ENCODE data around the gene DAB1.

- TF ChIP-seq USF2 (IDR thresholded peaks at IDR 0.05; ENCODE audit: low read length) = no peak
- TF ChIP-seq BRCA1 (IDR thresholded peaks at IDR 0.05; ENCODE audit: low read depth, low read length) = no peak
- TF ChIP-seq EZH2 (IDR thresholded peaks at IDR 0.05; ENCODE audit: low read depth, low read length, severe bottlenecking) = no peak
- TF ChIP-seq POLR2AphosphoS5 (IDR thresholded peaks at IDR 0.05; ENCODE audit: low read depth, low read length) = no peak
- TF ChIP-seq TAF1 (IDR thresholded peaks at IDR 0.05; ENCODE audit: low read depth, low read length) = no peak
- no peak for TF ChIP-seq ASH2L (IDR thresholded peaks at IDR 0.05; ENCODE audit: low read length)
- no peak for TF ChIP-seq CTCF (IDR thresholded peaks at IDR 0.05; ENCODE audit: control extremely low read depth in 1 of 3, insufficient read depth in 1 of 3, low read depth in 1 of 3, low read length in 3 of 3)
- peak; percentile 66 for TF ChIP-seq CEBPB (IDR thresholded peaks at IDR 0.05; ENCODE audit: low read depth, low read length)
- no peak for TF ChIP-seq RXRA (IDR thresholded peaks at IDR 0.05; ENCODE audit: insufficient read depth, low read depth, low read length)
- no peak for TF ChIP-seq POLR2A (IDR thresholded peaks at IDR 0.05; ENCODE audit: control extremely low read depth in 1 of 2, low read depth in 2 of 2, low read length in 2 of 2)
Observed at GRCh38 chr1:57278558-57278957, 145.3 kb downstream of the DAB1 start.

Data from H1 (cell line).